ENCODE measurements around the gene ERBB4.

DNA sequence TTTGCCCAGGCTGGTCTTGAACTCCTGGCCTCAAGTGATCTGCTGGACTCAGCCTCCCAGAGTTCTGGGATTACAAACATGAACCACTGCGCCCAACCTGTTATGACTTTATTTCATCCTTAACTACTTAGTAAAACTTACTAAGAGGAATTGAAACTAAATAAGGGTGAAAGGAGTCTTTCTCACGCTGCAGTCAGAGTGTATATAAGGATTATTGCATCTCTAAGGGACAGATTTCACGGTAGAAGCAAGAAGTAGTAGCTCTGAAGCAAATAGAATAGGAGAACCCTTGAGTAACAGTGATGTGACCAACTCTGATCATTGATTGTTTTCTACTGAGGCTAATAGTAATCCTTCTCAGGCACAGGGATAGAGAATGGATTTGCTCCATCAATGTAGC lies 1022.1 kb downstream of the ERBB4 start:
- no peak for TF ChIP-seq TCF4 (CRISPR knock-in tag; IDR thresholded peaks at IDR 0.05; ENCODE audit: borderline replicate concordance)
- no peak for TF ChIP-seq ZNF70 (CRISPR knock-in tag; IDR thresholded peaks at IDR 0.05)
- no peak for TF ChIP-seq GLIS3 (CRISPR knock-in tag; IDR thresholded peaks at IDR 0.05)
- TF ChIP-seq PATZ1 (CRISPR knock-in tag; IDR thresholded peaks at IDR 0.05; ENCODE audit: borderline replicate concordance) = no peak

Measured in SK-N-SH treated with all-trans-retinoic acid at 6 μM for 48 hours (cell line).